ENCODE measurements around the gene CEP20. TPM values are rescaled to one million over a fixed set of nuclear protein-coding genes. Genes with fewer than 3 reads are reported as not detected.

The CEP20 gene
- total RNA-seq, 2 experiments from 2014 or later: 30.6 to 43.6 TPM

- no peaks in the 10 kb centered on the region for H3K9me3 Mint-ChIP-seq (ENCODE audit: low read depth)
- H3K27me3 Mint-ChIP-seq: no peaks in the 10 kb centered on the region
- H3K4me3 Mint-ChIP-seq: peak overlapping the region; percentile 44
- peaks cover 33% of the 10 kb centered on the region for H3K4me1 Mint-ChIP-seq
- no peak for DNase-seq
- no peak overlapping the region for H3K27ac Mint-ChIP-seq
- ATAC-seq: no peak
- H3K36me3 Mint-ChIP-seq: peaks cover 31% of the 10 kb centered on the region
- CTCF ChIA-PET: no interaction called here
Observed at GRCh38 chr16:15886078-15886477, 2.3 kb downstream of the CEP20 start.

DNA sequence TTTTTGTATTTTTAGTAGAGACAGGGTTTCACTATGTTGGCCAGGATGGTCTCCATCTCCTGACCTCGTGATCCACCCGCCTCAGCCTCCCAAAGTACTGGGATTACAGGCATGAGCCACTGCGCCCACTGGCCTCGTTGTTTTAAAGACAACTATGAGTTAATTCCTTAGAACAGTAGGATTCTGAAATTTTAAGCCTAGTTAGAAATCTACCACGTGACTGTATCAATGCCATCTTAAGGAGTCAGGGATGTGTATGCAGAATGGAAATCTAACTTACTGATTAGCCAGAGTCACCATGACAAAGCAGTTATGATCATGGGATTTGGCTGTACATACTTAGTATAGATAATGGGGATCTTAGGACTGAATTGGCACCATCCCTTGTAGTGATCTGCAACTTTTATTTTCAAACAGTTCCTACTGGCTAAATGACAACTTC is 2.8 kb downstream of the CEP20 start:
- Mint-ChIP-seq H3K27me3 (no peaks in the 10 kb centered on the region), H3K4me3 (no peak overlapping the region), H3K9me3 (ENCODE audit: low read depth) (no peaks in the 10 kb centered on the region), H3K36me3 (peaks cover 31% of the 10 kb centered on the region), H3K27ac (no peak overlapping the region), H3K4me1 (peaks cover 33% of the 10 kb centered on the region)
- DNase-seq (no peak), ATAC-seq (no peak)
- CTCF ChIA-PET: no interaction called here

- H3K4me1 Mint-ChIP-seq: peaks cover 32% of the 10 kb centered on the region
- peaks cover 42% of the 10 kb centered on the region for H3K36me3 Mint-ChIP-seq
- no peak overlapping the region for H3K4me3 Mint-ChIP-seq
Observed at GRCh38 chr16:15882563-15882962, 5.8 kb downstream of the CEP20 start.

DNA sequence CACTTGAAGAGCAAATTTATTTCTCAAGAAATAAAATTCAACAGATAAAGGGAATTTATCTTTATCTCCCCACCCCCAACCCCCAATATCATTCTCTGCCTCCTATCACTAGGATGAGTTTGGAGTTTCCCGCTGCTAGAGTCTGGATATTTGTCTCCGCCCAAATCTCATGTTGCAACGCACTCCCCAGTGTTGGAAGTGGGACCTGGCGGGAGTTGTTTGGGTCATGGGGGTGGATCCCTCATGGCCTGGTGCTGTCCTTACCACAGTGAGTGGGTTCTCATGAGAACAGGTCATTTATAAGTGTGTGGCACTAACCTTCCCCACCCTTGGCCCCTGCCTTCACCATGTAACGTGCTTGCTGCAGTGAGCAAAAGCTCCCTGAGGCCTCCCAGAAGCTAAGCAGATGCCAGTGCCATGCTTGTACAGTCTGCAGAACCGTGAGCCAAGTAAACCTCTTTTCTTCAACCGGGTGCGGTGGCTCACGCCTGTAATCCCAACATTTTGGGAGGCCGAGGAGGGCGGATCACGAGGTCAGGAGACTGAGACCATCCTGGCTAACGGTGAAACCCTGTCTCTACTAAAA is 6.5 kb downstream of the CEP20 start:
- Mint-ChIP-seq H3K9me3 (ENCODE audit: low read depth) (no peaks in the 10 kb centered on the region), H3K4me1 (peaks cover 26% of the 10 kb centered on the region), H3K36me3 (peaks cover 43% of the 10 kb centered on the region), H3K4me3 (no peak overlapping the region), H3K27me3 (no peaks in the 10 kb centered on the region), H3K27ac (no peak overlapping the region)
- DNase-seq (no peak), ATAC-seq (no peak)
- CTCF ChIA-PET: no interaction called here

More at GRCh38 chr16:15882563-15882962, 5.8 kb downstream of the CEP20 start:
- Mint-ChIP-seq H3K9me3 (ENCODE audit: low read depth) (no peaks in the 10 kb centered on the region), H3K27me3 (no peaks in the 10 kb centered on the region), H3K27ac (no peak overlapping the region)
- CTCF ChIA-PET: interaction anchor here (2.1 kb wide), 1 partner anchor 8 kb away, joined by 10 read pairs; no protein-coding TSS in a partner anchor
- no peak for ATAC-seq
- no peak for DNase-seq

DNA sequence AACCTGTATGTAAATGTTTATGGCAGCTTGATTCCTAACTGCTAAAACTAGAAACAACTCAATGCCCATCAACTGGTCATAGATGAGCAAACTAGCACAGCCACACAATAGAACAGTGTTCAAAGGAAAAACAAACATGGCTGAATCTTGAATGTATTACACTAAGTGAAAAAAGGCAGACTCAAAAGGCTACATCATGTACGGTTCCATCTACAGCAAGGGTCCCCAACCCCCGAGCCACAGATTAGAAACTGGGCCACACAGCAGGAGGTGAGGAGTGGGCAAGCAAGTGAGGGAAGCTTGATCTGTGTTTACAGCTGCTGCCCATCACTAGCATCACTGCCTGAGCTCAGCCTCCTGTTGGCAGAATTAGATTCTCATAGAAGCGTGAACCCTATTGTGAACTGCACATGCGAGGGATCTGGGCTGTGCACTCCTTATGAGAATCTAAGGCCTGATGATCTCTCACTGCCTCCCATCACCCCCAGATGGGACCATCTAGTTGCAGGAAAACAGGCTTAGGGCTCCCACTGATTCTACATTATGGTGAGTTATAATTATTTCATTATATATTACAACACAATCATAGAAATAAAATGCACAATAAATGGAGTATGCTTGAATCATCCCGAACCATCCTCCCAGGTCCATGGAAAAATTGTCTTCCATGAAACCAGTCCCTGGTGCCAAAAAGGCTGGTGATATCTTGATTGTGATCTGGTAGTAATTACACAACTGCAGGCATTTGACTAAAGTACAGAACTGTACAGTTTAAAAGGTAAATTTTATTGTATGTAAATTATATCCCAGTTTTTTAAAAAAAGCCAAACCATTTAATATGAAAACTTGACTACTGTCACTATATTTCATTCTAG is 7.7 kb downstream of the CEP20 start:
- DNase-seq: no peak
- peaks cover 37% of the 10 kb centered on the region for H3K36me3 Mint-ChIP-seq
- CTCF ChIA-PET: no interaction called here
- H3K9me3 Mint-ChIP-seq (ENCODE audit: low read depth): no peaks in the 10 kb centered on the region
- H3K4me3 Mint-ChIP-seq: no peak overlapping the region
- no peak overlapping the region for H3K27ac Mint-ChIP-seq
- no peaks in the 10 kb centered on the region for H3K27me3 Mint-ChIP-seq
- H3K4me1 Mint-ChIP-seq: peaks cover 16% of the 10 kb centered on the region
- ATAC-seq: no peak

- no peak for ATAC-seq
- Mint-ChIP-seq H3K9me3 (ENCODE audit: low read depth) (no peaks in the 10 kb centered on the region), H3K4me1 (peaks cover 11% of the 10 kb centered on the region), H3K27me3 (no peaks in the 10 kb centered on the region), H3K27ac (peak overlapping the region; percentile 7), H3K4me3 (no peak overlapping the region), H3K36me3 (peaks cover 36% of the 10 kb centered on the region)
- CTCF ChIA-PET: no interaction called here
- DNase-seq: no peak
Observed at GRCh38 chr16:15879255-15879811, 9.1 kb downstream of the CEP20 start.

- H3K4me3 Mint-ChIP-seq: no peak overlapping the region
- peaks cover 30% of the 10 kb centered on the region for H3K36me3 Mint-ChIP-seq
- ATAC-seq (no peak), DNase-seq (no peak)
- CTCF ChIA-PET: no interaction called here
- H3K27me3 Mint-ChIP-seq: no peaks in the 10 kb centered on the region
- H3K4me1 Mint-ChIP-seq: peaks cover 9% of the 10 kb centered on the region
- H3K27ac Mint-ChIP-seq: no peak overlapping the region
- H3K9me3 Mint-ChIP-seq (ENCODE audit: low read depth): no peaks in the 10 kb centered on the region
Observed at GRCh38 chr16:15876503-15876902, 11.9 kb downstream of the CEP20 start.

- Mint-ChIP-seq H3K36me3 (peaks cover 34% of the 10 kb centered on the region), H3K27ac (no peak overlapping the region), H3K4me1 (peaks cover 4% of the 10 kb centered on the region), H3K27me3 (no peaks in the 10 kb centered on the region), H3K4me3 (no peak overlapping the region), H3K9me3 (ENCODE audit: low read depth) (no peaks in the 10 kb centered on the region)
- no peak for ATAC-seq
- no peak for DNase-seq
- CTCF ChIA-PET: interaction anchor here (1.3 to 2.8 kb wide), 4 partner anchors 9 to 77 kb away, joined by 4 to 10 read pairs (median 6); partner anchors contain the start of gene CEP20
Observed at GRCh38 chr16:15874745-15875314, 13.6 kb downstream of the CEP20 start.

DNA sequence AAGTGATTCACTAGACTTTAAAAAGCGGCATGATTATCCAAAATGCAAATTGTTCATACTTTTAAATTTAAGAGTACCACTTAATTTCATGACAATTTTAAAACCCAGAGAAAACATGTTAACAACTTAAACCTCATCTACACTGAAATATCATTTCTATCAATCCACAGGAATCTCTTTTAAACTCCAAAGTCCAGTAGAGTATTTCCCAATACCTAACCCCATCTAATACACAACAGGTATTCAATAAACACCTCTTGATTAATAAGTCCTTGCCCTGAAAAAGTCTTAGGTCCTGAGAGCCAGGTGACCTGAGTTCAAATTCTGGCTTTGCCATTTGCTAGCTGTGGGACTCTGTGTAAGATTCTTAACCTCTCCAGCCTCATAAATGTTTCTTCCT is 14.7 kb downstream of the CEP20 start:
- no peak for ATAC-seq
- H3K36me3 Mint-ChIP-seq: peaks cover 30% of the 10 kb centered on the region
- no peaks in the 10 kb centered on the region for H3K9me3 Mint-ChIP-seq (ENCODE audit: low read depth)
- H3K27me3 Mint-ChIP-seq: no peaks in the 10 kb centered on the region
- H3K27ac Mint-ChIP-seq: peak overlapping the region; percentile 52
- no peak overlapping the region for H3K4me3 Mint-ChIP-seq
- no peaks in the 10 kb centered on the region for H3K4me1 Mint-ChIP-seq
- CTCF ChIA-PET: interaction anchor here (1.3 to 2.8 kb wide), 5 partner anchors 10 to 254 kb away, joined by 3 to 11 read pairs (median 7); partner anchors contain the start of gene CEP20
- no peak for DNase-seq

GRCh38 chr16:15873301-15873700 is 15.1 kb downstream of the CEP20 start:
- Mint-ChIP-seq H3K36me3 (peaks cover 32% of the 10 kb centered on the region), H3K4me1 (no peaks in the 10 kb centered on the region), H3K4me3 (no peak overlapping the region), H3K27me3 (no peaks in the 10 kb centered on the region), H3K9me3 (ENCODE audit: low read depth) (no peaks in the 10 kb centered on the region), H3K27ac (peak overlapping the region; percentile 52)
- ATAC-seq (no peak), DNase-seq (no peak)
- CTCF ChIA-PET: interaction anchor here (1.3 to 2.8 kb wide), 5 partner anchors 10 to 254 kb away, joined by 3 to 11 read pairs (median 7); partner anchors contain the start of gene CEP20

GRCh38 chr16:15870011-15870410 is 18.4 kb downstream of the CEP20 start:
- Mint-ChIP-seq H3K36me3 (peaks cover 37% of the 10 kb centered on the region), H3K4me1 (no peaks in the 10 kb centered on the region), H3K27ac (no peak overlapping the region), H3K4me3 (no peak overlapping the region), H3K9me3 (ENCODE audit: low read depth) (no peaks in the 10 kb centered on the region), H3K27me3 (no peaks in the 10 kb centered on the region)
- DNase-seq (no peak), ATAC-seq (no peak)
- CTCF ChIA-PET: no interaction called here

GRCh38 chr16:15866451-15866850 is 22.0 kb downstream of the CEP20 start:
- Mint-ChIP-seq H3K27ac (no peak overlapping the region), H3K4me3 (no peak overlapping the region), H3K9me3 (ENCODE audit: low read depth) (no peaks in the 10 kb centered on the region), H3K27me3 (peaks cover 6% of the 10 kb centered on the region), H3K4me1 (no peaks in the 10 kb centered on the region), H3K36me3 (peaks cover 28% of the 10 kb centered on the region)
- CTCF ChIA-PET: no interaction called here
- ATAC-seq (no peak), DNase-seq (no peak)

GRCh38 chr16:15865742-15866141 is 22.7 kb downstream of the CEP20 start:
- Mint-ChIP-seq H3K4me1 (no peaks in the 10 kb centered on the region), H3K9me3 (ENCODE audit: low read depth) (no peaks in the 10 kb centered on the region), H3K4me3 (no peak overlapping the region), H3K27me3 (peaks cover 8% of the 10 kb centered on the region), H3K27ac (no peak overlapping the region), H3K36me3 (peaks cover 28% of the 10 kb centered on the region)
- no peak for ATAC-seq
- CTCF ChIA-PET: no interaction called here
- DNase-seq: no peak

Measured in activated CD8-positive, alpha-beta memory T cell treated with anti-CD3 and anti-CD28 coated beads, Interleukin-2, amount 10 ng/mL, durations not matched to agents 7 days and 5 days (primary cell).